IPS-15b (cell line): ENCODE measurements around the gene OR10D3.

ENCODE experiments used
- H3K27me3 ChIP-seq: one replicate; pipeline ENCODE4 v1.6.1; 2013; ENCODE audit warnings: low read length; ENCODE audit not compliant: control insufficient read depth, insufficient read depth
- H3K36me3 ChIP-seq: one replicate; pipeline ENCODE4 v1.6.1; 2013; ENCODE audit warnings: low read length; ENCODE audit not compliant: control insufficient read depth, insufficient read depth
- H3K4me1 ChIP-seq: one replicate; pipeline ENCODE4 v1.6.1; 2013; ENCODE audit warnings: mild to moderate bottlenecking, low read length; ENCODE audit not compliant: control insufficient read depth, insufficient read depth
- H3K4me3 ChIP-seq: one replicate; pipeline ENCODE4 v1.5.1; 2013; ENCODE audit warnings: low read depth, low read length
- H3K9ac ChIP-seq: one replicate; pipeline ENCODE4 v1.6.1; 2013; ENCODE audit warnings: low read depth, mild to moderate bottlenecking, low read length
- H3K9me3 ChIP-seq: one replicate; pipeline ENCODE4 v1.6.1; 2013; ENCODE audit warnings: mild to moderate bottlenecking, low read length; ENCODE audit not compliant: control insufficient read depth, insufficient read depth

Gene OR10D3

GRCh38 chr11:124172101-124172500, 11.0 kb upstream of the OR10D3 start:
- no peak overlapping the region for H3K9ac ChIP-seq
- peaks cover 50% of the 10 kb centered on the region for H3K27me3 ChIP-seq
- no peaks in the 10 kb centered on the region for H3K4me1 ChIP-seq
- no peaks in the 10 kb centered on the region for H3K9me3 ChIP-seq
- no peaks in the 10 kb centered on the region for H3K36me3 ChIP-seq
- H3K4me3 ChIP-seq = no peak overlapping the region

DNA sequence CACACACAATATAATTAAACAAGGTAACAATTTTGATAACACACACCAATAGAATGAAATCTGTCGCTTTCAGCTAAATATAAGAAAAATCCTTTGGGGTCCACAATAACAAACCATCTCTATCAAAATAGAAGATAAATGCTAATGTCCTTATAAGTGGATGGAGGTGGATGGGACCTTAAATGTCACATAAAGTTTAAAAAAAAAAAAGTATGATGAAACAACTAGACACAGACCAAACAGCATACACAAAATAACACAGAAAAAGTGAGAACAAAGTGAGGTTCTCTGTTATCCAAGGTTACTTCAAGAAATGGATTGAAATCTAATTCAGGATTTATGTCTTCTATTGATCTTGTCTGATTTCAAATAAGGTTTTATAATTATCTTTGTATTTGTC, 10.5 kb upstream of the OR10D3 start:
- Histone ChIP-seq H3K4me1 (no peaks in the 10 kb centered on the region), H3K9ac (no peak overlapping the region), H3K4me3 (no peak overlapping the region), H3K9me3 (no peaks in the 10 kb centered on the region), H3K27me3 (peaks cover 45% of the 10 kb centered on the region), H3K36me3 (no peaks in the 10 kb centered on the region)

GRCh38 chr11:124174001-124174583, 9.1 kb upstream of the OR10D3 start:
- Histone ChIP-seq H3K9me3 (no peaks in the 10 kb centered on the region), H3K36me3 (no peaks in the 10 kb centered on the region), H3K4me1 (no peaks in the 10 kb centered on the region), H3K4me3 (no peak overlapping the region), H3K27me3 (peaks cover 30% of the 10 kb centered on the region), H3K9ac (no peak overlapping the region)

DNA sequence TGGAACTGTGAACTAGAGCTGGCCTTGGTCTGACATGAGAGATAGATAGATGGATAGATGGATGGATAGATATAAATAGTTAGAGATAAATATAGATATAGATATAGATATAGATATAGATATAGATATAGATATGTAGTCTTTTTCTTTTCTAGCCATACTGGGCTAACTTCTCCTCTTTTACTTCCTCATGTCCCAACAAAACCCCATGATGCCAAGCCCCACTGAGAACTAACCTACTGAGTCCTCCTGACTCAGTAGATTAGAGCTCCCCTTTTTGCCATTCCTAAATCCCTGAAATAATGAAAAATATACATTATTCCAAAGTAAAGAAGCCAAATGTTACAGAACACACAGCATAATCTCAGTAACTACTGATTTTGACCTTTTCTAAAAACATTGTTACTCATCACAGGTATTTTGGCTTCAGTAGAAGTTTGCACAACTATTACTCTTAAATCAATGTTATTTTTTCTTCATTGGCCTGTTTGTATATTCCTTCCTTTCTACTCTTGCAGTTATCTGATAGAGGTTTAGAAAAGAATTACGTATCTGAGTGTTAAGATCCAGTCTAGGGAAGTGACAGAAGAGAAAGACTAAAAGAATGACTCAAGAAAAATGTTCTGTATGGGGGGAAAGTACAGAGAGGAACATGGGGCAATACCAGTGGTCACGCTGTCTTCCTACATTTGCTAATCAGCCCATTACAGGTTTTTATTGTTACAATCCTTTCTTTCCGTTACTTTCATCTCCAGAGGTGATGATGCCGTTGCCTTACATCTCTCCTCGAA, 6.0 kb upstream of the OR10D3 start:
- Histone ChIP-seq H3K4me1 (no peaks in the 10 kb centered on the region), H3K9ac (no peak overlapping the region), H3K36me3 (no peaks in the 10 kb centered on the region), H3K27me3 (peaks cover 8% of the 10 kb centered on the region), H3K9me3 (no peaks in the 10 kb centered on the region), H3K4me3 (no peak overlapping the region)

GRCh38 chr11:124179310-124179709, 3.8 kb upstream of the OR10D3 start:
- Histone ChIP-seq H3K4me3 (no peak overlapping the region), H3K4me1 (no peaks in the 10 kb centered on the region), H3K9ac (no peak overlapping the region), H3K9me3 (no peaks in the 10 kb centered on the region), H3K27me3 (no peaks in the 10 kb centered on the region), H3K36me3 (no peaks in the 10 kb centered on the region)

DNA sequence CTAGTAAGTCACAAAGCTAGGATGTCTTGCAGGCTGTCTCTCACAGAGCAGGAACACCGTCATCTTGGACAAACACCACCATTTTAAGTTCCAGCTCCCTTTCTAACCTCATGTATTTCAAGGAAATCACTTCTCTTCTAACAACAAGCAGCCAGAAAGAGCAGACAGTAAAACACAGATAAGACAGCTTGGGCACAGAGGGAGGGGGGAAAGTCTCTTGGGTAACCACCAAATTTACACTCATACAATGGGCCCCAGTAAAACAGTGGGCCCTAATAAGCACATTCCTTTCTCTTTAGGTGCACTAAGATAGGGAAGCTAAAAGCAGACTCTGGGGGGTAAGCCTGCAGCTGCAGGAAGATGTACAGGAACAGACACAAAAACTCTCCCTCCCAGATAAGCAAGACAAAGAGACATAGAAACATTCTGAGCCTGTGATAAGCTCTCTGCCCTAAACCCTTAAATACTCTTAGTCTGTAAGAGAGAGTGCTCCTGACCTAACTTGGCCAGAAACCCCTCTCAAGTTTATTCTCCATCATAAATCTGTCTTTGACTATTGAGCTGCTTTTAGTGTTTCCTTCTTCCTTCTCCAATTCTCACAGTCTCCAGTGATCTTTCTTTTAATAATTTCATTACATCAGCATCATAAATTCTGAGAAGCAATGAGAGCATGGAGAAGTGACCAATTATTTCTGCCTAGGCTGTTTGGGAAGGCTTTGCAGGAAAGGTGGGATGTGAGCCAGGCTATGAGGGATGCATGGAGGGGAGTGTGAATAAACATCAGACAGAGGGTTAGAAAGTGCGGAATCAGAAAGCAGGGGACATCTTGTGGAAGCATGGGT, 7.4 kb downstream of the OR10D3 start:
- H3K9me3 ChIP-seq = no peaks in the 10 kb centered on the region
- no peaks in the 10 kb centered on the region for H3K36me3 ChIP-seq
- no peak overlapping the region for H3K9ac ChIP-seq
- H3K4me1 ChIP-seq = no peaks in the 10 kb centered on the region
- peaks cover 39% of the 10 kb centered on the region for H3K27me3 ChIP-seq
- H3K4me3 ChIP-seq = no peak overlapping the region

GRCh38 chr11:124193221-124194010, 10.3 kb downstream of the OR10D3 start:
- no peaks in the 10 kb centered on the region for H3K9me3 ChIP-seq
- peaks cover 31% of the 10 kb centered on the region for H3K27me3 ChIP-seq
- no peaks in the 10 kb centered on the region for H3K36me3 ChIP-seq
- no peak overlapping the region for H3K9ac ChIP-seq
- H3K4me3 ChIP-seq = no peak overlapping the region
- no peaks in the 10 kb centered on the region for H3K4me1 ChIP-seq

DNA sequence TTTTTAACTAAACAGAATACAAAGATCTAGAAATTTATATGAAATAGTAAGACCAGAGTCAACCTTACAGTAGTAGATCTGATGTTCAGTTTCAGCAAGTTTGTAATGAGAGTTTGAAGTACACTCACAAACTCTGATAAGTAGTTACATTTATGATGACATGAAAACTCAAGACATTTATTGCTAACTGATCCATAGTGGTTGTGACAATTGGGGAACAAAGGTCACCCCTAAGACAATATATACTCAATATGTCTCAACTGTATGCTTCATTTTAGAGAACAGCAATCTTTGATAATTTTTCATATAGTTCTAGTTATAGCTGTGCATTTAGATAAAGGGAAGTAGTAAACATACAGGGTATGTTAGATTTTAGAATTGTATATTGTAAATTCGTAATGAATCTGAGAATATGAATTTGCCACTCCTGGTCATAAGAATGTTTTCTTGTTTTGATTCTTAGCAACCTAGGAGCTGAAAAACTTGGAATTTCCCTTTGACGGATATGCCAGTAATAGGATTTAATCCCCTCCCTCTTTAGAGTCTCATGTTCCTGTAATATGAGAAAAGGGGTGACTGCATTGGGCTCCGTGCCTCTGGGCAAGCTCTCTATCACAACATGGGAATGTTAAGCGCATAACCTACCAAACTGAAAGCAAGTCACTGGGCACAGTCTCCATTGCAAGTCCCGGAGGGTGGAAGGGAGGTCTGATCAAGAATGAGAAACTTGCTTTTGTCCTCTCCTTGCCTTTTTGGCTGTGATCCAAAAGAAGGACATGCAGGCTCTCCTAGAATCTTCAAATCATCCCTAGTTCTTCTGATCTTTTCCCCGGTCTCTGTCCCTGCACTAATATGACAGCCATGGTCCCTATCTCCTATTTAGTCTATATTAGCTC, 11.4 kb downstream of the OR10D3 start:
- Histone ChIP-seq H3K4me3 (no peak overlapping the region), H3K9me3 (no peaks in the 10 kb centered on the region), H3K4me1 (no peaks in the 10 kb centered on the region), H3K27me3 (peaks cover 21% of the 10 kb centered on the region), H3K9ac (no peak overlapping the region), H3K36me3 (no peaks in the 10 kb centered on the region)

GRCh38 chr11:124195189-124195734, 12.1 kb downstream of the OR10D3 start:
- H3K36me3 ChIP-seq = no peaks in the 10 kb centered on the region
- no peak overlapping the region for H3K4me3 ChIP-seq
- H3K9me3 ChIP-seq = no peaks in the 10 kb centered on the region
- no peak overlapping the region for H3K9ac ChIP-seq
- H3K27me3 ChIP-seq = peaks cover 16% of the 10 kb centered on the region
- no peaks in the 10 kb centered on the region for H3K4me1 ChIP-seq

DNA sequence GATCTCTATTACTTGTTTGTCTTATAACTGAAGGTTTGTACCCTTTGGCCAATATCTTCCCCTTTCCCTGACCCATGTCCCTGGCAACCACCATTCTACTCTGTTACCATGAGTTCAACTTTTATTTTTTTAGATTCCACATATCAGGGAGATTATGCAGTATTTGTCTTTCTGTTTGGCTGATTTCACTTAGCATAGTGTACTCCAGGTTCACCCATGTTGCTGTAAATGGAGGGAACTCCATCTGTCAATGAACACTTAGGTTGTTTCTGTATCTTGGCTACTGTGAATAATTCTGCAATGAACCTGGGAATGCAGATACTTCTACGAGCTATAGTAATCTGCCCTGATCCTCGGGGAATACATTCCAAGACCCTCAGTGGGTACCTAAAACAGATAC, 14.9 kb downstream of the OR10D3 start:
- Histone ChIP-seq H3K4me3 (no peak overlapping the region), H3K4me1 (no peaks in the 10 kb centered on the region), H3K36me3 (no peaks in the 10 kb centered on the region), H3K27me3 (no peaks in the 10 kb centered on the region), H3K9ac (no peak overlapping the region), H3K9me3 (no peaks in the 10 kb centered on the region)
